ENCODE data around the gene TMEM100. TPM values are rescaled to one million over a fixed set of nuclear protein-coding genes. Genes with fewer than 3 reads are reported as not detected.

Gene TMEM100
- polyA plus RNA-seq, 1 of the 3 experiments (the other 2 are of a cell fraction): 1.7 TPM

GRCh38 chr17:55722016-55722736 lies 488 bp downstream of the TMEM100 start:
- H3K9me2 ChIP-seq: no peaks in the 10 kb centered on the region
- H4K20me1 ChIP-seq (ENCODE audit: insufficient read depth): no peaks in the 10 kb centered on the region
- CTCF ChIA-PET: interaction anchor here (0.8 to 12.9 kb wide), 13 partner anchors 8 to 716 kb away, joined by 3 to 246 read pairs (median 8); no protein-coding TSS in a partner anchor
- no peak for TF ChIP-seq REST (IDR thresholded peaks at IDR 0.05; ENCODE audit: low read depth, low read length)
- TF ChIP-seq GABPA (IDR thresholded peaks at IDR 0.05; ENCODE audit: low read depth): no peak
- no peak for TF ChIP-seq EZH2phosphoT487 (IDR thresholded peaks at IDR 0.05; ENCODE audit: borderline replicate concordance, low read depth)
- TF ChIP-seq RFX5 (IDR thresholded peaks at IDR 0.05; ENCODE audit: low read length): no peak
- no peak for TF ChIP-seq YY1 (IDR thresholded peaks at IDR 0.05; ENCODE audit: low read depth)
- TF ChIP-seq EP300 (IDR thresholded peaks at IDR 0.05; ENCODE audit: borderline replicate concordance in 1 of 2, low read depth in 1 of 2, low read length in 1 of 2): no peak
- TF ChIP-seq, protein P1, sequence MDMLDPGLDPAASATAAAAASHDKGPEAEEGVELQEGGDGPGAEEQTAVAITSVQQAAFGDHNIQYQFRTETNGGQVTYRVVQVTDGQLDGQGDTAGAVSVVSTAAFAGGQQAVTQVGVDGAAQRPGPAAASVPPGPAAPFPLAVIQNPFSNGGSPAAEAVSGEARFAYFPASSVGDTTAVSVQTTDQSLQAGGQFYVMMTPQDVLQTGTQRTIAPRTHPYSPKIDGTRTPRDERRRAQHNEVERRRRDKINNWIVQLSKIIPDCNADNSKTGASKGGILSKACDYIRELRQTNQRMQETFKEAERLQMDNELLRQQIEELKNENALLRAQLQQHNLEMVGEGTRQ (IDR thresholded peaks at IDR 0.05; ENCODE audit: borderline replicate concordance, low read depth, low read length): no peak
- TF ChIP-seq, protein P2, sequence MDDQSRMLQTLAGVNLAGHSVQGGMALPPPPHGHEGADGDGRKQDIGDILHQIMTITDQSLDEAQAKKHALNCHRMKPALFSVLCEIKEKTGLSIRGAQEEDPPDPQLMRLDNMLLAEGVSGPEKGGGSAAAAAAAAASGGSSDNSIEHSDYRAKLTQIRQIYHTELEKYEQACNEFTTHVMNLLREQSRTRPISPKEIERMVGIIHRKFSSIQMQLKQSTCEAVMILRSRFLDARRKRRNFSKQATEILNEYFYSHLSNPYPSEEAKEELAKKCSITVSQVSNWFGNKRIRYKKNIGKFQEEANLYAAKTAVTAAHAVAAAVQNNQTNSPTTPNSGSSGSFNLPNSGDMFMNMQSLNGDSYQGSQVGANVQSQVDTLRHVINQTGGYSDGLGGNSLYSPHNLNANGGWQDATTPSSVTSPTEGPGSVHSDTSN (IDR thresholded peaks at IDR 0.05): peak; percentile 15; the same call in 1 of the 2 replicates
- no peak for TF ChIP-seq RAD21 (IDR thresholded peaks at IDR 0.05; ENCODE audit: low read length)
- TF ChIP-seq SIN3A (IDR thresholded peaks at IDR 0.05; ENCODE audit: borderline replicate concordance, low read depth, low read length): no peak
- TF ChIP-seq GATA2 (CRISPR knock-in tag; IDR thresholded peaks at IDR 0.05): no peak
- no peak for TF ChIP-seq FOXJ3 (CRISPR knock-in tag; IDR thresholded peaks at IDR 0.05)
- no peak for TF ChIP-seq RXRA (IDR thresholded peaks at IDR 0.05; ENCODE audit: borderline replicate concordance, low read depth)
- TF ChIP-seq RCOR1 (IDR thresholded peaks at IDR 0.05; ENCODE audit: low read length): no peak
- TF ChIP-seq MXI1 (IDR thresholded peaks at IDR 0.05; ENCODE audit: low read depth, low read length): 0 out of 2 replicates have a peak, but pooled peaks have one; percentile 11
- TF ChIP-seq TEAD4 (IDR thresholded peaks at IDR 0.05; ENCODE audit: borderline replicate concordance, insufficient read depth): no peak
- TF ChIP-seq FOXM1 (IDR thresholded peaks at IDR 0.05; ENCODE audit: low read depth): no peak
- peaks cover 0 to 20% of the 10 kb centered on the region in 2 experiments for H3K36me3 ChIP-seq (replicated peaks in 1 of 2; ENCODE audit: control insufficient read depth in 1 of 2, insufficient read depth in 2 of 2, low read length in 1 of 2)
- H3K4me1 ChIP-seq (ENCODE audit: control insufficient read depth in 1 of 2, insufficient read depth in 2 of 2, low read depth in 1 of 2, low read length in 1 of 2): peaks cover 20 to 44% of the 10 kb centered on the region in 2 experiments
- H3K27me3 ChIP-seq (ENCODE audit: insufficient read depth): no peaks in the 10 kb centered on the region
- DNase-seq: no peak
- peak overlapping the region; percentile 55 to 56 for H3K4me3 ChIP-seq (ENCODE audit: low read depth in 2 of 2, low read length in 1 of 2)
- H3K9me3 ChIP-seq: no peaks in the 10 kb centered on the region
- no peaks in the 10 kb centered on the region for H3K79me2 ChIP-seq (ENCODE audit: insufficient read depth)
- 37% methylated on average over 5 of the region's 5 CpGs for WGBS (ENCODE audit: low lambda C conversion rate)
- H3K27ac ChIP-seq (ENCODE audit: low read depth in 2 of 2, low read length in 1 of 2): peak overlapping the region; percentile 68 to 74; a peak in 3 of 4 replicates
- peak overlapping the region; percentile 74; the same call in 1 of the 2 replicates for H2AFZ ChIP-seq (ENCODE audit: low read depth)
- H3F3A ChIP-seq (replicated peaks; ENCODE audit: insufficient read depth): peaks cover 25% of the 10 kb centered on the region
- peak overlapping the region; percentile 64 for H3K4me2 ChIP-seq
- POLR2A ChIA-PET: no interaction called here
- H3K9ac ChIP-seq: peak overlapping the region; percentile 40; the same call in 1 of the 2 replicates

All from SK-N-SH (cell line).